ENCODE data around the gene DRICH1. TPM values are rescaled to one million over a fixed set of nuclear protein-coding genes. Genes with fewer than 3 reads are reported as not detected.

Gene DRICH1
- total RNA-seq, 4 donors from 2014 or later, result 1.4 TPM; not detected in 3

GRCh38 chr22:23579280-23579679 is 52.8 kb downstream of the DRICH1 start:
- TF ChIP-seq, protein P1, sequence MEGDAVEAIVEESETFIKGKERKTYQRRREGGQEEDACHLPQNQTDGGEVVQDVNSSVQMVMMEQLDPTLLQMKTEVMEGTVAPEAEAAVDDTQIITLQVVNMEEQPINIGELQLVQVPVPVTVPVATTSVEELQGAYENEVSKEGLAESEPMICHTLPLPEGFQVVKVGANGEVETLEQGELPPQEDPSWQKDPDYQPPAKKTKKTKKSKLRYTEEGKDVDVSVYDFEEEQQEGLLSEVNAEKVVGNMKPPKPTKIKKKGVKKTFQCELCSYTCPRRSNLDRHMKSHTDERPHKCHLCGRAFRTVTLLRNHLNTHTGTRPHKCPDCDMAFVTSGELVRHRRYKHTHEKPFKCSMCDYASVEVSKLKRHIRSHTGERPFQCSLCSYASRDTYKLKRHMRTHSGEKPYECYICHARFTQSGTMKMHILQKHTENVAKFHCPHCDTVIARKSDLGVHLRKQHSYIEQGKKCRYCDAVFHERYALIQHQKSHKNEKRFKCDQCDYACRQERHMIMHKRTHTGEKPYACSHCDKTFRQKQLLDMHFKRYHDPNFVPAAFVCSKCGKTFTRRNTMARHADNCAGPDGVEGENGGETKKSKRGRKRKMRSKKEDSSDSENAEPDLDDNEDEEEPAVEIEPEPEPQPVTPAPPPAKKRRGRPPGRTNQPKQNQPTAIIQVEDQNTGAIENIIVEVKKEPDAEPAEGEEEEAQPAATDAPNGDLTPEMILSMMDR (IDR thresholded peaks at IDR 0.05), result no peak
- no peak for TF ChIP-seq POLR2A (IDR thresholded peaks at IDR 0.05)
- Histone ChIP-seq H3K9me3 (no peaks in the 10 kb centered on the region), H3K4me3 (no peak overlapping the region), H3K36me3 (no peaks in the 10 kb centered on the region), H3K4me1 (no peaks in the 10 kb centered on the region), H3K27ac (no peak overlapping the region), H3K27me3 (no peaks in the 10 kb centered on the region)
- intact Hi-C loops (cut with DNase I; ENCODE audit: low total_unique reads), result no loop called here
- no peak for DNase-seq

- Histone ChIP-seq H3K27ac (no peak overlapping the region), H3K27me3 (no peaks in the 10 kb centered on the region), H3K4me3 (no peak overlapping the region), H3K4me1 (no peaks in the 10 kb centered on the region), H3K36me3 (no peaks in the 10 kb centered on the region), H3K9me3 (no peaks in the 10 kb centered on the region)
- intact Hi-C loops (cut with DNase I; ENCODE audit: low total_unique reads), result no loop called here
- DNase-seq, result no peak
- TF ChIP-seq, protein P1 (IDR thresholded peaks at IDR 0.05), result no peak
- no peak for TF ChIP-seq POLR2A (IDR thresholded peaks at IDR 0.05)
These were observed 53.8 kb downstream of the DRICH1 start for GRCh38 chr22:23578306-23578705.

DNA sequence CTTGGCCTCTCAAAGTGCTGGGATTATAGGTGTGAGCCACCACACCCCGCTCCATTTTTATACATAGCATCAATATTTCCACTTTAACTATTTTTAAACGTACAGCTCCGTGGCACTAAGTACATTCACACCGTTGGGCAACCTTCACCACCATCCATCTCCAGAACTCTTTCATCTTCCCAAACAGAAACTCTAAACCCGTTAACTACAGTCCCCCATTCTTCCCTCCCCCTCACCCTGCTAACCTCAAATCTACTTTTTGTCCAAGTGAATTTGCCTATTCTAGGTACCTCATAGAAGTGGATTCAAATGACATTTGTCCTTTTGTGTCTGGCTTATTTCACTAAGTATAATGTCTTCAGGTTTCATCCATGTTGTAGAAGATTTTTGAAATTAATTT is 55.4 kb downstream of the DRICH1 start:
- Histone ChIP-seq H3K4me1 (no peaks in the 10 kb centered on the region), H3K36me3 (no peaks in the 10 kb centered on the region), H3K27me3 (no peaks in the 10 kb centered on the region), H3K9me3 (no peaks in the 10 kb centered on the region), H3K4me3 (no peak overlapping the region), H3K27ac (no peak overlapping the region)
- intact Hi-C loops (cut with DNase I; ENCODE audit: low total_unique reads), result no loop called here
- DNase-seq, result no peak
- no peak for TF ChIP-seq POLR2A (IDR thresholded peaks at IDR 0.05)
- TF ChIP-seq, protein P1 (IDR thresholded peaks at IDR 0.05), result no peak

- H3K36me3 ChIP-seq, result no peaks in the 10 kb centered on the region
- H3K9me3 ChIP-seq, result no peaks in the 10 kb centered on the region
- no peaks in the 10 kb centered on the region for H3K4me1 ChIP-seq
- no peak overlapping the region for H3K4me3 ChIP-seq
- TF ChIP-seq POLR2A (IDR thresholded peaks at IDR 0.05), result no peak
- TF ChIP-seq, protein P1 (IDR thresholded peaks at IDR 0.05), result no peak
- H3K27me3 ChIP-seq, result no peaks in the 10 kb centered on the region
- DNase-seq, result no peak
- intact Hi-C loops (cut with DNase I; ENCODE audit: low total_unique reads), result no loop called here
- no peak overlapping the region for H3K27ac ChIP-seq
These were observed 56.5 kb downstream of the DRICH1 start for GRCh38 chr22:23575601-23576000.

DNA sequence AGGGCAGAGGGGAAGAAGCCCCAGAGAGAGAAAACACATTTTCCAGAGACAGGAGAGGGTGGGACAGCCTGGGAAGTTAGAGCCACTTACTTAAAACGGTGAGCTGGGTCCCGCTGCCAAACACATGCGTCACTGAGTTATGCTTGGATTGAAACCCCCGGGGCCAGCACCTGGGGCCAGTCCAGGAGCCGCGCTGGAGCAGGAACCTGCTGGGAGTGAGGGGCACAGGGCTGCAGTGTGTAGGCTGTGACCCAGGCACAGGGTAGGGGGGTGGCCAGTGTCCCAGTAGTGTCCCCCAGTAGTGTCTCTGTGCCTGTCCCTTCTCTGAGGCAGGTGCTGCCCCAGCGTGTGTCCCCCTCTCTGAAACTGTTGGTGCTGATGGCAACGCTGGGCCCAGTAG is 57.2 kb downstream of the DRICH1 start:
- Histone ChIP-seq H3K4me3 (no peak overlapping the region), H3K27ac (no peak overlapping the region), H3K4me1 (no peaks in the 10 kb centered on the region), H3K9me3 (no peaks in the 10 kb centered on the region), H3K27me3 (no peaks in the 10 kb centered on the region), H3K36me3 (no peaks in the 10 kb centered on the region)
- intact Hi-C loops (cut with DNase I; ENCODE audit: low total_unique reads), result no loop called here
- TF ChIP-seq, protein P1 (IDR thresholded peaks at IDR 0.05), result no peak
- no peak for TF ChIP-seq POLR2A (IDR thresholded peaks at IDR 0.05)
- DNase-seq, result no peak

All from uterus (tissue), 4 donors.